GM23248 (cell line): ENCODE measurements around the gene PNPLA7.

ENCODE experiments used
- EZH2 ChIP-seq: fragments of 200-600 bp; sonication (generic); IDR thresholded peaks from 2 replicates; pipeline ENCODE4 v1.6.1; 2018; ENCODE audit warnings: antibody characterized with exemption, mild to moderate bottlenecking; ENCODE audit not compliant: insufficient read depth, poor library complexity, severe bottlenecking
- EZH2phosphoT487 ChIP-seq: fragments of 200-600 bp; sonication (generic); IDR thresholded peaks from 2 replicates; pipeline ENCODE4 v1.6.1; 2018; ENCODE audit warnings: antibody characterized with exemption, moderate library complexity, mild to moderate bottlenecking, low read depth; ENCODE audit not compliant: insufficient read depth

DNA sequence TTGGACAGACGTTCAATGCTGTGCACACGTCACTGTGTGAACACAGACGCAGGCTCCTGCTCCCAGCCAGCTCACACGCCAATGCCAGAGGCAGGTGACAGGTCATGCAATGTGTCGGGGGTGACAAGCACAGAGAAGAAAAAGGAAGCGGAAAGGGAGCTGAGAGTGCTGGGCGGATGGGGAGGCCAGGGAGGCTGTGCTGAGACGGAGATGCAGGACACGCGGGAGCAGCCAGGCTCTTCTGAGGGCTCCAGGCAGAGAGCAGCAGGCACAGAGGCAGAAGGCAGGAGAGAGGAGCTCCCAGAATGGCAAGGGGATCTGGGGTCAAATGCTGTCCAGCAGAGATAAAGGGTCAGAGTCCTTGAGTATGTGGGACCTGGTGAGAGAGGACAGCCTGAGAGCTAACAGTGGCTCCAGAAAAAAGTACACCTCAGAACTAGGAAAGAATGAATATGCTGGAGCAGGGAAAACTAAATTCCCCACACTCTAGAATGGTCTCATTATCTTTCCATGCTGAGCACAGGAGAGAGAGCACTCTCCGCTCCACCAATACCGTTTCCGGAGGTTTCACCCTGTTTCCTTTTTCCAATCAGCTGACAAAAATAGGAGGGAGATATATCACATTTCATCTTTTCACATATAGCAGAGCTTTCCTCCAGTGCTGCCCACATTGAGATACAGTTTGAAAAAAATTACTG is 58.3 kb downstream of the PNPLA7 start:
- TF ChIP-seq EZH2 (no peak), EZH2phosphoT487 (no peak)
